HL-60 (cell line): ENCODE data around the gene GRID2.

Source experiments
- DNase-seq, 2 experiments: peaks; one replicate each; pipeline ENCODE4 v3.0.0-alpha.2; 2010 to 2020; ENCODE audit warnings: low read depth in 1 of 2, low spot score in 1 of 2
- H3K27ac ChIP-seq: fragments of 250-450 bp; sonication (Bioruptor Pico); replicated peaks from 2 replicates; pipeline ENCODE4 v1.5.1; 2020; ENCODE audit warnings: mild to moderate bottlenecking, moderate library complexity
- H3K27me3 ChIP-seq: fragments of 250-450 bp; sonication (Bioruptor Pico); 2 replicates; pipeline ENCODE4 v1.5.1; 2021; ENCODE audit warnings: mild to moderate bottlenecking, moderate library complexity; ENCODE audit not compliant: insufficient read depth, poor library complexity, severe bottlenecking
- H3K4me3 ChIP-seq: replicated peaks from 2 replicates; pipeline ENCODE4 v1.5.1; 2011; ENCODE audit warnings: mild to moderate bottlenecking, control low read depth, low read length; ENCODE audit not compliant: insufficient read depth
- CTCF ChIP-seq: IDR thresholded peaks from one replicate; pipeline ENCODE4 v1.5.1; 2011; ENCODE audit warnings: low read length, control low read depth, inconsistent platforms; ENCODE audit not compliant: insufficient read depth
- GABPA ChIP-seq: IDR thresholded peaks from 2 replicates; pipeline ENCODE4 v1.6.1; 2012; ENCODE audit warnings: low read depth
- POLR2AphosphoS5 ChIP-seq: IDR thresholded peaks from 2 replicates; pipeline ENCODE4 v1.6.1; 2012; ENCODE audit warnings: low read depth
- REST ChIP-seq: IDR thresholded peaks from 2 replicates; pipeline ENCODE4 v1.6.1; 2012; ENCODE audit warnings: low read depth; ENCODE audit not compliant: insufficient replicate concordance
- SPI1 ChIP-seq: IDR thresholded peaks from 2 replicates; pipeline ENCODE4 v1.6.1; 2012; ENCODE audit warnings: low read depth, mild to moderate bottlenecking, borderline replicate concordance

Gene GRID2

GRCh38 chr4:93781198-93781597 lies 1477.4 kb downstream of the GRID2 start:
- TF ChIP-seq POLR2AphosphoS5: no peak
- no peak for TF ChIP-seq REST
- no peak for TF ChIP-seq SPI1
- TF ChIP-seq CTCF: no peak
- no peak for TF ChIP-seq GABPA

GRCh38 chr4:93786149-93786548 lies 1482.4 kb downstream of the GRID2 start:
- H3K4me3 ChIP-seq: no peak overlapping the region
- DNase-seq: no peak
- H3K27me3 ChIP-seq: no peaks in the 10 kb centered on the region
- no peak overlapping the region for H3K27ac ChIP-seq
- no peak for TF ChIP-seq GABPA

More at GRCh38 chr4:93781198-93781597, 1477.4 kb downstream of the GRID2 start:
- DNase-seq: no peak
- Histone ChIP-seq H3K27me3 (no peaks in the 10 kb centered on the region), H3K27ac (no peak overlapping the region), H3K4me3 (no peak overlapping the region)

- Histone ChIP-seq H3K27ac (no peak overlapping the region), H3K27me3 (peaks cover 2% of the 10 kb centered on the region), H3K4me3 (no peak overlapping the region)
- peak; percentile 36 for TF ChIP-seq CTCF
- TF ChIP-seq GABPA: no peak
- no peak for TF ChIP-seq POLR2AphosphoS5
- no peak for TF ChIP-seq REST
- no peak for TF ChIP-seq SPI1
- no peak for DNase-seq
Observed at GRCh38 chr4:93788712-93789111, 1484.9 kb downstream of the GRID2 start.

DNA sequence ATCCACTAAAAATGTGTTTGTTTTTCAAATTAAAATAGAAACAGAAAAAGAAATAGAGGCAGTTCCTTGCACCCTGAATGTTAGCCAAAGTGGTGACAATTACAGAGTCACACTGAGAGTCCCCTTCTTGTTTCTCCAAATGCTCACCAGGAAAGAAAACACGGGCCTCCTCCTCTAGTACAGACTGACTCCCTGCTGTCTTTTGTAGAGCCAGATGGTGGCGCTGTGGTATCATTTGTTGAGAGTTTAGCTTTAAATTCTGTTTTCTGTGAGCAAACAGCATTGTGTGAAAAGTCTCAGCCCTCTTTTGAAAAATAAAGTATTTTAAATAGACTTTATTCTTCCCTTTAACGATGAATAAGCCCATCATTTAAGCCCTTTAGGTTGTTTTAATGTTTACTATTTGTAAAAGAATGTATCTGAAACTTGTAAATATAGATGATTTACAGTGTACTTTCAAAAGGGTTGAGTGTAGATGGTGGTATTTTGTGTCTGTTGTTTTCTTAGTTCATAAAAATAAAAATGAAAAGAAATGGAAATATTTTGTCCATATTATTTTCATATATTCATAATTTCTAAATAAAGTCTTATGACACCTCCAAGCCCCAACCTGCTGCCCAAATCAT lies 1487.9 kb downstream of the GRID2 start:
- peak; percentile 14 to 53 for DNase-seq
- no peak overlapping the region for H3K4me3 ChIP-seq
- H3K27me3 ChIP-seq: peaks cover 3% of the 10 kb centered on the region
- no peak overlapping the region for H3K27ac ChIP-seq
- no peak for TF ChIP-seq REST
- no peak for TF ChIP-seq POLR2AphosphoS5
- peak; percentile 84 for TF ChIP-seq CTCF
- TF ChIP-seq GABPA: no peak
- TF ChIP-seq SPI1: no peak
